Subcutaneous abdominal adipose tissue (tissue), 5 donors: ENCODE data around the gene RMND5A.
"Not testable (repeated sequence)": the region's sequence is repeated elsewhere in the genome, so short reads cannot be mapped to it uniquely, and the experiment has no call there.

ENCODE experiments used
- H3K27ac ChIP-seq: one replicate; pipeline ENCODE4 v1.7.0; 2013; ENCODE audit warnings: low read depth, mild to moderate bottlenecking, inconsistent platforms, low read length, moderate library complexity
- H3K27me3 ChIP-seq, 5 donors: one replicate each; pipeline ENCODE4 v1.7.0; 2013; ENCODE audit warnings: low read length in 5 of 5, inconsistent platforms in 1 of 5; ENCODE audit not compliant: control insufficient read depth in 5 of 5, insufficient read depth in 4 of 5
- H3K36me3 ChIP-seq, 5 donors: one replicate each; pipeline ENCODE4 v1.7.0; 2013; ENCODE audit warnings: low read length in 5 of 5; ENCODE audit not compliant: control insufficient read depth in 5 of 5, insufficient read depth in 5 of 5
- H3K4me1 ChIP-seq, 5 donors: one replicate each; pipeline ENCODE4 v1.7.0; 2013; ENCODE audit warnings: low read length in 5 of 5, mild to moderate bottlenecking in 3 of 5, moderate library complexity in 1 of 5; ENCODE audit not compliant: control insufficient read depth in 5 of 5, insufficient read depth in 5 of 5
- H3K4me3 ChIP-seq, 5 donors: one replicate each; pipeline ENCODE4 v1.7.0; 2013; ENCODE audit warnings: low read length in 5 of 5, low read depth in 1 of 5
- H3K9ac ChIP-seq, 5 donors: one replicate each; pipeline ENCODE4 v1.7.0; 2013; ENCODE audit warnings: low read length in 5 of 5, mild to moderate bottlenecking in 4 of 5, moderate library complexity in 3 of 5
- H3K9me3 ChIP-seq, 5 donors: one replicate each; pipeline ENCODE4 v1.7.0; 2013; ENCODE audit warnings: low read length in 5 of 5; ENCODE audit not compliant: control insufficient read depth in 5 of 5
- donor health status: healthy.
- donor health status: healthy.
- donor health status: healthy.
- donor health status: healthy.
- donor health status: healthy.

RMND5A gene

DNA sequence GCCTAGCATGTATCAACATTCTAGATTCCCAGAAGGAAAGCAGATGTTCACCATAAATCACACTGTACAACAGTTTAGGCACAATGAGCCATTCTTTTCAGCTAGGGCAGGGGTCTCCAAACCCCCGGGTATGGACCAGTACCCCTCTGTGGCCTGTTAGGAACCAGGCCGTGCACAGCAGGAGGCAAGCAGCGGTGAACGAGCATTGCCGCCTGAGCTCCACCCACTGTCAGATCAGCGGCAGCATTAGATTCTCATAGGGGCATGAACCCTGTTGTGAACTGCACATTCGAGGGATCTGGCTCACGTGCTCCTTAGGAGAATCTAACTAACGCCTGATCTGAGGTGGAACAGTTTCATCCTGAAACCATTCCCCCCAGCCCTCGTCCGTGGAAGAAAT is 19.8 kb downstream of the RMND5A start:
- H3K4me1 ChIP-seq, H3K27ac ChIP-seq, H3K27me3 ChIP-seq, H3K4me3 ChIP-seq, H3K9me3 ChIP-seq, H3K9ac ChIP-seq: not testable (repeated sequence)
- H3K36me3 ChIP-seq, result peaks cover 0 to 12% (median 4%) of the 10 kb centered on the region in 5 donors

- peaks cover 4 to 12% (median 6%) of the 10 kb centered on the region in 5 donors for H3K36me3 ChIP-seq
- H3K9ac ChIP-seq, H3K27ac ChIP-seq, H3K9me3 ChIP-seq, H3K27me3 ChIP-seq, H3K4me1 ChIP-seq, H3K4me3 ChIP-seq: not testable (repeated sequence)
Measured at GRCh38 chr2:86741889-86742498, 21.9 kb downstream of the RMND5A start.

DNA sequence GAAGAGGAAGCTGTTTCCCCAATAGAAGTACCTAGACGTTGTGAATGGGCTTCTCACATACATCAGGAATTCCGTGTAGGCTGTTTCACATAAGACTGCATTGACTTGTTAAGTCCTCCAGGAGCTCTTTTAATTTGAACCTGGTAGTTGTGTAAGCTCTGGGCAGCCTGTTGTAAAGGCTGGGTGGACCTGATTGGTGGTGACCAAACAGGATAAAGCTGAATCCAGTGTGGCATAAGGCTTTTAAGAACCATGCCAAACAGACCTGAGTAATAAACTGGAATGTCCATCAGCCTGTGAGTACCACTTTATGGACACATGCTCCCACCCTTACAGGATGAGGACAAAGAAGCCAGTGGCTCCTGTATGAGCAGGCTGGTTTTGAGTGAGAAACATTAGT is 24.1 kb downstream of the RMND5A start:
- Histone ChIP-seq H3K27me3 (no peaks in the 10 kb centered on the region), H3K36me3 (peaks cover 4 to 12% (median 6%) of the 10 kb centered on the region in 5 donors), H3K4me1 (peaks cover 0 to 10% (median 0%) of the 10 kb centered on the region in 5 donors), H3K9me3 (no peaks in the 10 kb centered on the region), H3K4me3 (no peak overlapping the region), H3K9ac (no peak overlapping the region), H3K27ac (no peak overlapping the region)

DNA sequence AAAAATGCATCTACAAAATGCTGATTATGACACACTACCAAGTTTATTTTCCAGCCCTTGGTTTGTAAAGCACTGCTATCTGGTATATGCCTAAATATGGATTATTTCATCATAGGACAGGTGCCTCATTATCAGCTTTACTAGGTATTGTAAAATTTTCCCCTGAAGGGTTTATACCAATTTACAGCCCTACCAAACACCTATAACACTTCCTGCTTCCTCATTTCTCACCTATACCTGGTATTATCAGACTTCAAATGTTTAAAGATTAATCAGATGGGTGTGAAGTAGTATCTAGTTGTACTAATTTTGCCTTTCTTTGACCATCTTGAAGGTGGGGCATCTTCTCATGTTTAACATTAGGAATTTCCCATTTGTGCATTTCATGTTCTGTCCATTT is 26.8 kb downstream of the RMND5A start:
- no peak overlapping the region for H3K4me3 ChIP-seq
- peaks cover 0 to 10% (median 0%) of the 10 kb centered on the region in 5 donors for H3K4me1 ChIP-seq
- H3K27me3 ChIP-seq, result no peaks in the 10 kb centered on the region
- peaks cover 0 to 9% (median 7%) of the 10 kb centered on the region in 5 donors for H3K9me3 ChIP-seq
- H3K9ac ChIP-seq, result no peak overlapping the region
- peaks cover 4 to 12% (median 6%) of the 10 kb centered on the region in 5 donors for H3K36me3 ChIP-seq
- no peak overlapping the region for H3K27ac ChIP-seq

GRCh38 chr2:86747711-86748639 is 27.9 kb downstream of the RMND5A start:
- Histone ChIP-seq H3K4me1 (peaks cover 0 to 10% (median 0%) of the 10 kb centered on the region in 5 donors), H3K27ac (no peak overlapping the region)

DNA sequence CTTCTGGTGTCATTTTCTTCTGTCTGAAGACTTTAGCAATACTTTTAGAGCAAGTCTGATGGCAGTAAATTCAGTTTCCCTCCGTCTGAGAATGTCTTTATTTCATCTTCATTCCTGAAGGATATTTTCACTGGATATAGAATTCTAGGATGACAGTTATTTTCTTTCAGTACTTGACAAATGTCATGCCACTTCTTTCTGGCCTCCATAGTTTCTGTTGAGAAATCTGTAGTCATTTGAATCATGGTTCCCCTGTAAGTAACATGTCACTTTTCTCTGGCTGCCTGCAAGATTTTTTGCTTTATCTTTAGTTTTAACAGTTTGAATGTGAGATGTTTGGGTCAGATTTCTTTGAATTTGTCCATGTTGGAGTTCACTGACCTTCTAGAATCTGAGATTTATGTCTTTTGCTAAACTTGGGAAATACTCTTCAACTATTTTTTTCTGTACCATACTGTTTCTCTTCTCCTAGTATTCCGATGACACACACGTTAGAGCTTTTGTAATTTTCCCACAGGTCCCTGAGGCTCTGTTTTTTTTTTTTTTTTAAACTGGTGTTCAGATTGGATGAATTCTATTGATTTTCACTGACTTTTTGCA is 30.2 kb downstream of the RMND5A start:
- H3K27me3 ChIP-seq, result no peaks in the 10 kb centered on the region
- peaks cover 19 to 28% (median 24%) of the 10 kb centered on the region in 5 donors for H3K36me3 ChIP-seq
- H3K9ac ChIP-seq, result no peak overlapping the region

More at GRCh38 chr2:86747711-86748639, 27.9 kb downstream of the RMND5A start:
- H3K36me3 ChIP-seq, result peaks cover 8 to 19% (median 17%) of the 10 kb centered on the region in 5 donors
- H3K9ac ChIP-seq, result no peak overlapping the region
- peaks cover 0 to 9% (median 7%) of the 10 kb centered on the region in 5 donors for H3K9me3 ChIP-seq
- no peak overlapping the region for H3K4me3 ChIP-seq
- no peaks in the 10 kb centered on the region for H3K27me3 ChIP-seq

DNA sequence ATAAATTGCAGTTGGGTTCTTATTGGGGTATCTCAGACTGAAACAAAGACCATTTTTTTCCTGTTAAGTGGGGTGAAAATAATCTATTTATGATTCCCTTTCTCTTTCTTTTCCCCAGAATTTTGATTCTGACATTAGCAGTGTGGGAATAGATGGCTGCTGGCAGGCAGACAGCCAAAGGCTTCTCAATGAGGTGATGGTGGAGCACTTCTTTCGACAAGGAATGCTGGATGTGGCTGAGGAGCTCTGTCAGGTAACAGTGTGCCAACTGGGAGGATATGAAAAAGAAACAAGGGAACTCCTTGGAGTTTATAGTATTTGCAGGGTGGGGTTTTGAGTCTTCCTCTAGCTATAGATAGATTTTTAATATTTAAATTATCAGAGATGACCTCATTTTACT is 31.7 kb downstream of the RMND5A start:
- Histone ChIP-seq H3K27me3 (no peaks in the 10 kb centered on the region), H3K36me3 (peaks cover 24 to 35% (median 29%) of the 10 kb centered on the region in 5 donors), H3K9me3 (peaks cover 0 to 9% (median 7%) of the 10 kb centered on the region in 5 donors), H3K9ac (no peak overlapping the region), H3K4me3 (no peak overlapping the region), H3K27ac (no peak overlapping the region), H3K4me1 (peaks cover 0 to 10% (median 0%) of the 10 kb centered on the region in 5 donors)

More for the DNA sequence above, 30.2 kb downstream of the RMND5A start:
- no peak overlapping the region for H3K27ac ChIP-seq
- peaks cover 0 to 10% (median 0%) of the 10 kb centered on the region in 5 donors for H3K4me1 ChIP-seq
- H3K9me3 ChIP-seq, result peaks cover 0 to 9% (median 7%) of the 10 kb centered on the region in 5 donors
- no peak overlapping the region for H3K4me3 ChIP-seq

GRCh38 chr2:86752934-86753333 is 32.8 kb downstream of the RMND5A start:
- Histone ChIP-seq H3K9ac (no peak overlapping the region), H3K4me1 (peaks cover 0 to 6% (median 0%) of the 10 kb centered on the region in 5 donors), H3K36me3 (peaks cover 24 to 36% (median 30%) of the 10 kb centered on the region in 5 donors), H3K9me3 (peaks cover 0 to 9% (median 7%) of the 10 kb centered on the region in 5 donors), H3K27ac (no peak overlapping the region), H3K27me3 (no peaks in the 10 kb centered on the region), H3K4me3 (no peak overlapping the region)

DNA sequence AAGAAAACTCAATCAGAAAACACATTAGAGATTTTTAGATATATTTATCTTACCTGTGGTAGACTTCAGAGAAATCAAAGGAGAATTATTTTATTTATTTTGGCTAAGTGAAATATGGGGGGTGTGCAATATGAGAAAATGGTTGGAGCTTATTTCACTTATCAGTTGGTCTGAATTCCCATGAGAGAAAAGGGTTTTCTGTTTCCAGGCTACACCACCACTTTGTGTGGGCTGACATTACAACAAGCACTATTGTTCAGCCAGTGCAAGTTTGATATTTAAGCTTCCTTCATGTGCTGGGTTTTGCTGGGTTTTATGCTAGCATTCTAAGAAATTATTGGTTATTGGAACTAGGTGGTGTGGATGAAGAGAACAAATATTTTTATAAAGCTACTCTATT is 33.5 kb downstream of the RMND5A start:
- Histone ChIP-seq H3K27me3 (no peaks in the 10 kb centered on the region), H3K36me3 (peaks cover 24 to 36% (median 30%) of the 10 kb centered on the region in 5 donors), H3K9ac (no peak overlapping the region), H3K27ac (no peak overlapping the region), H3K4me3 (no peak overlapping the region), H3K9me3 (peaks cover 0 to 9% (median 7%) of the 10 kb centered on the region in 5 donors), H3K4me1 (no peaks in the 10 kb centered on the region)
